HepG2 (cell line): ENCODE measurements around the gene ARL16. TPM values are rescaled to one million over a fixed set of nuclear protein-coding genes. Genes with fewer than 3 reads are reported as not detected.

Experiments used
- ATF7 ChIP-seq, 2 experiments: fragments of 450-650 bp in 1 of 2; sonication (generic) in 1 of 2; formaldehyde crosslinking in 1 of 2; IDR thresholded peaks; 2 replicates each; pipeline versions ENCODE4 v1.4.0 to v1.6.1; 2016 to 2020; ENCODE audit warnings: antibody characterized with exemption in 1 of 2, mild to moderate bottlenecking in 1 of 2, missing genetic modification reagents in 1 of 2
- BCL6 ChIP-seq: IDR thresholded peaks from 2 replicates; pipeline ENCODE4 v1.6.1; 2016; ENCODE audit warnings: missing genetic modification reagents, missing compliant biosample characterization
- DMTF1 ChIP-seq: sonication (generic); formaldehyde crosslinking; IDR thresholded peaks from 2 replicates; pipeline ENCODE4 v1.4.0; 2020; ENCODE audit warnings: mild to moderate bottlenecking, missing genetic modification reagents
- MAZ ChIP-seq, 2 experiments: sonication (generic) in 1 of 2; formaldehyde crosslinking in 1 of 2; IDR thresholded peaks; 2 replicates each; pipeline versions ENCODE4 v1.5.0 to v1.6.1; 2012 to 2020; ENCODE audit warnings: low read depth in 2 of 2, mild to moderate bottlenecking in 2 of 2, borderline replicate concordance in 1 of 2, improper control_type of control experiment in 1 of 2, low read length in 1 of 2, missing genetic modification reagents in 1 of 2, moderate library complexity in 1 of 2
- MIER3 ChIP-seq: IDR thresholded peaks from 2 replicates; pipeline ENCODE4 v1.6.1; 2016; ENCODE audit warnings: missing compliant biosample characterization, borderline replicate concordance
- PATZ1 ChIP-seq: sonication (generic); formaldehyde crosslinking; IDR thresholded peaks from 2 replicates; pipeline ENCODE4 v1.4.0; 2020; ENCODE audit warnings: missing genetic modification reagents
- POLR2G ChIP-seq: fragments of 200-400 bp; formaldehyde crosslinking; IDR thresholded peaks from 2 replicates; pipeline ENCODE4 v1.6.1; 2018; ENCODE audit warnings: mild to moderate bottlenecking, low read depth, low read length, moderate library complexity
- PRPF4 ChIP-seq: fragments of 200-400 bp; formaldehyde crosslinking; IDR thresholded peaks from 2 replicates; pipeline ENCODE4 v1.6.1; 2016; ENCODE audit warnings: low read length, low read depth; ENCODE audit not compliant: poor library complexity, severe bottlenecking
- SNAPC4 ChIP-seq: sonication (generic); formaldehyde crosslinking; IDR thresholded peaks from 2 replicates; pipeline ENCODE4 v1.4.0; 2020; ENCODE audit warnings: mild to moderate bottlenecking, missing genetic modification reagents
- SPEN ChIP-seq: sonication (generic); formaldehyde crosslinking; IDR thresholded peaks from 2 replicates; pipeline ENCODE4 v1.5.1; 2020; ENCODE audit warnings: low read depth, mild to moderate bottlenecking, missing genetic modification reagents
- ZMYM3 ChIP-seq: sonication (generic); formaldehyde crosslinking; IDR thresholded peaks from 2 replicates; pipeline ENCODE4 v1.5.1; 2020; ENCODE audit warnings: mild to moderate bottlenecking, missing genetic modification reagents
- ZNF24 ChIP-seq: fragments of 450-650 bp; IDR thresholded peaks from 2 replicates; pipeline ENCODE4 v1.6.1; 2017; ENCODE audit warnings: antibody characterized with exemption, mild to moderate bottlenecking
- ZNF362 ChIP-seq: sonication (generic); formaldehyde crosslinking; IDR thresholded peaks from 2 replicates; pipeline ENCODE4 v1.4.0; 2020; ENCODE audit warnings: missing genetic modification reagents, mild to moderate bottlenecking, borderline replicate concordance
- ZNF691 ChIP-seq: sonication (generic); formaldehyde crosslinking; IDR thresholded peaks from 2 replicates; pipeline ENCODE4 v1.4.0; 2020; ENCODE audit warnings: missing genetic modification reagents, low read depth, mild to moderate bottlenecking, borderline replicate concordance
- ZNF792 ChIP-seq: IDR thresholded peaks from 2 replicates; pipeline ENCODE4 v1.6.1; 2016
- ZSCAN20 ChIP-seq: sonication (generic); formaldehyde crosslinking; IDR thresholded peaks from 2 replicates; pipeline ENCODE4 v1.4.0; 2020; ENCODE audit warnings: missing genetic modification reagents, mild to moderate bottlenecking, borderline replicate concordance
- polyA plus RNA-seq, 8 experiments: library from polyadenylated mRNA; depleted of rRNA in 3 of 8; stranded (reverse) in 7 of 8; unstranded in 1 of 8; fragments of >200 nt; fragmentation: Illumina TruSeq in 4 of 8; extraction: Trizol in 4 of 8; gene quantifications; 2 replicates each; pipeline versions ENCODE4 v1.2.1 to v1.2.3, GENCODE V29; 2011 to 2016; ENCODE audit warnings: low read depth in 4 of 8, missing spikeins in 1 of 8, mixed read lengths in 1 of 8; ENCODE audit not compliant: insufficient read depth in 1 of 8
- total RNA-seq, 5 experiments: library from RNA; depleted of rRNA; stranded (reverse); fragments of >200 nt; fragmentation: Illumina TruSeq; extraction: Trizol; gene quantifications; 2 replicates each; pipeline ENCODE4 v1.2.3, GENCODE V29; 2016; ENCODE audit warnings: low read depth in 1 of 5

The ARL16 gene
- total and polyA plus RNA-seq, 2 of the 13 experiments (the other 11 are each of a cell fraction or from before 2014, with no cell fraction given): 20.8 to 30.8 TPM

GRCh38 chr17:81712468-81713003 lies 28.9 kb upstream of the ARL16 start (continued):
- TF ChIP-seq SPEN (peak; percentile 14; the same call in 1 of the 2 replicates), DMTF1 (CRISPR knock-in tag) (no peak), ZSCAN20 (CRISPR knock-in tag) (peak; percentile 77; the same call in 1 of the 2 replicates), PRPF4 (no peak), ZNF362 (CRISPR knock-in tag) (no peak), POLR2G (peak; percentile 17; the same call in 1 of the 2 replicates), BCL6 (CRISPR knock-in tag) (no peak), MAZ (IDR thresholded peaks at IDR 0.05; ENCODE audit: borderline replicate concordance, low read depth, low read length) (no peak; the same call in 1 of the 2 replicates), MAZ (CRISPR knock-in tag; IDR thresholded peaks at IDR 0.05; ENCODE audit: low read depth) (peak; percentile 28; the same call in 1 of the 2 replicates), ZMYM3 (CRISPR knock-in tag) (peak; percentile 85), ATF7 (IDR thresholded peaks at IDR 0.05) (no peak), ATF7 (CRISPR knock-in tag; IDR thresholded peaks at IDR 0.05) (no peak), SNAPC4 (CRISPR knock-in tag) (0 out of 2 replicates have a peak, but pooled peaks have one; percentile 13), ZNF24 (no peak), ZNF792 (no peak), MIER3 (CRISPR knock-in tag) (no peak), PATZ1 (peak; percentile 48; the same call in 1 of the 2 replicates), ZNF691 (CRISPR knock-in tag) (0 out of 2 replicates have a peak, but pooled peaks have one; percentile 27)
